ENCODE measurements around the gene KIAA1143.
A peak's percentile ranks its signal among the peaks of the same experiment; 100 is the strongest.

Gene KIAA1143

DNA sequence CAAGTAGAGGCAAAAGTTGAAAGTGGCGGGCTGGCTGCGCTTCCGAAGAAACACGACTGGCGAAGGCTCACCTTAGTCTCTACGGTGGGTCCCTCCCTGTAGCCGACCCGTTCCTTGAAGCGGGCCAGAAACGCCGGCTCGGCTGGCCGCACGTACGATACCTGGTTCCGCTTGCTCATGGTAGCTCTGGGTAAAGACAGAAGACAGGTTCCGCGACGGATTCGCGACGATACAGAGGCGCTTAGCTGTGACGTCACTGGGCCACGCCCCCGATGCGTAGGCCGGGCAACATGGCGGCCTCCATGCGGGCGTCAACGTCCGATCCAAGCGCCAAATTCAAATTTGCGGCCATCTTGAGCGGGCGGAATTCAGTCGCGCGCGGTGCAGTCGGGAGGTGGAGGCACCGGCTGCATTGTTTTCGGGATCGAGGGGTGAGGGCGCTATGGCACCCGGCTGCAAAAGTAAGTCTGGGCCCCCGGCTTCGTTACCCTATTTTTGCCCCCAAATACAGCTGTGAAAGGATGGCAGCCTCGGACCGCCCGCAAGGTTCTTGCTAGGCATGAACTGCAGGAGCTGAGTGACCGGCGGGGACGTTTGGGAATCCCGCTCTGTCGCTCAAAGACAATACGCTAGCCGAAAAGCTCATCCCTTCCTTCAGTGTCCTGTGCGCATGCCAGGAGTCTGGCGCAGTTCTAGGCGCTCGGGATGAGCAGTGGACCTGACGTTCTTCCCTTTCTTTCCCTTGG lies at the start of gene KIAA1143, which contains the start of gene KIF15:
KIAA1143 (minus strand) TSS at position 196 of the 746 bp plus-strand sequence; CDS start at position 179, 17 bp downstream.
KIF15 (plus strand) TSS at position 371 of the 746 bp plus-strand sequence; CDS start at position 443, 72 bp downstream.
- H3K9ac ChIP-seq = peak within 1 kb of the TSS; percentile 47
- peak within 1 kb of the TSS; percentile 90 for H2AFZ ChIP-seq
- no peaks in the 10 kb centered on the region for H3K27me3 ChIP-seq (ENCODE audit: control insufficient read depth, insufficient read depth, low read length)
- H3K4me1 ChIP-seq = peaks cover 8% of the 10 kb centered on the region
- H3K36me3 ChIP-seq (ENCODE audit: control insufficient read depth, insufficient read depth, low read length) = no peaks in the 10 kb centered on the region
- H3K4me2 ChIP-seq (ENCODE audit: low read length) = peak within 1 kb of the TSS; percentile 90
- H3K79me2 ChIP-seq = peaks cover 16% of the 10 kb centered on the region
- H3K9me3 ChIP-seq (ENCODE audit: control insufficient read depth, low read length) = no peaks in the 10 kb centered on the region
- H3K27ac ChIP-seq = peak within 1 kb of the TSS; percentile 64
- peak within 1 kb of the TSS; percentile 90 for H3K4me3 ChIP-seq (ENCODE audit: low read depth, low read length)
- TF ChIP-seq, protein P1, sequence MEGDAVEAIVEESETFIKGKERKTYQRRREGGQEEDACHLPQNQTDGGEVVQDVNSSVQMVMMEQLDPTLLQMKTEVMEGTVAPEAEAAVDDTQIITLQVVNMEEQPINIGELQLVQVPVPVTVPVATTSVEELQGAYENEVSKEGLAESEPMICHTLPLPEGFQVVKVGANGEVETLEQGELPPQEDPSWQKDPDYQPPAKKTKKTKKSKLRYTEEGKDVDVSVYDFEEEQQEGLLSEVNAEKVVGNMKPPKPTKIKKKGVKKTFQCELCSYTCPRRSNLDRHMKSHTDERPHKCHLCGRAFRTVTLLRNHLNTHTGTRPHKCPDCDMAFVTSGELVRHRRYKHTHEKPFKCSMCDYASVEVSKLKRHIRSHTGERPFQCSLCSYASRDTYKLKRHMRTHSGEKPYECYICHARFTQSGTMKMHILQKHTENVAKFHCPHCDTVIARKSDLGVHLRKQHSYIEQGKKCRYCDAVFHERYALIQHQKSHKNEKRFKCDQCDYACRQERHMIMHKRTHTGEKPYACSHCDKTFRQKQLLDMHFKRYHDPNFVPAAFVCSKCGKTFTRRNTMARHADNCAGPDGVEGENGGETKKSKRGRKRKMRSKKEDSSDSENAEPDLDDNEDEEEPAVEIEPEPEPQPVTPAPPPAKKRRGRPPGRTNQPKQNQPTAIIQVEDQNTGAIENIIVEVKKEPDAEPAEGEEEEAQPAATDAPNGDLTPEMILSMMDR (IDR thresholded peaks at IDR 0.05) = no peak

DNA sequence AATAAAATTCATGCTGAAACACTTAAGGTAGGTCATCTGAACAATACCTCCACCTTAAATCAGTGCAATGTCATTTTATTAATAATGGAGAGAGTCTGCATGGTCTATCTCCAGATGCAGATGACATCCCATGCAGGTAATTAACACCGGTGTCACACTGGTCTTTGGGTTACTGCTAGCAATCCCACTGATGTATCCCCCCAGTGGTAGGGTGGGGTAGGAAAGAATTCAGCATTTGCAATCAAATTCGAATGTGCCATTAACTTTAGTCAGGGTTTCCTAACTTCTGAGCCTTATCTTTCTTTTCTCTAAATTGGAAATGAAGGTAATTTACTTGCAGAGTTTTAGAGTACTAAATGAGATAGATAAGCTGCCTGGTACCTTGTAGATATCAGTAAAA lies 44.5 kb upstream of the KIAA1143 start:
- H3K4me1 ChIP-seq = no peaks in the 10 kb centered on the region
- no peak overlapping the region for H3K27ac ChIP-seq
- H3K4me2 ChIP-seq (ENCODE audit: low read length) = no peak overlapping the region
- H3K36me3 ChIP-seq (ENCODE audit: control insufficient read depth, insufficient read depth, low read length) = no peaks in the 10 kb centered on the region
- no peaks in the 10 kb centered on the region for H3K79me2 ChIP-seq
- no peaks in the 10 kb centered on the region for H3K9me3 ChIP-seq (ENCODE audit: control insufficient read depth, low read length)
- no peak overlapping the region for H3K4me3 ChIP-seq (ENCODE audit: low read depth, low read length)
- no peaks in the 10 kb centered on the region for H3K27me3 ChIP-seq (ENCODE audit: control insufficient read depth, insufficient read depth, low read length)
- no peak overlapping the region for H2AFZ ChIP-seq
- no peak overlapping the region for H3K9ac ChIP-seq
- TF ChIP-seq, protein P1 (IDR thresholded peaks at IDR 0.05) = no peak

DNA sequence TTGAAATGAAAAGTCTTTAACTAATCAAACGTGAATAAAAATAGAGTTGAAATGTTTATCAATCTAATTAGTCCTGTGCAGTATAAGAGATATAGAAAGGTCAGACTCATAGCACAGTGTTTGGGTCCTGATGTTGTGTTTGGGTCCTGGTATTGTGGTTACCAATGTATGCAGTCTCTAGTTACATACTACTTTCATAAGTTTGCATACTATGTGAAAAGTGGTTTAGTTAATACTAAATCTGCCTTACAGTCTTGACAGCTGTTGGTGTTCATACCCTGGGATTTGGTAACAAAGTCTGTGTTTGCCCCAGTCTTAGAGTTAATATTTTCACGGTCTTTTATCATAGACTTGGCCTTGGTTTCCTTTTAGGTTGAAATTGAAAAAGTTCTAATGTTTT lies 41.9 kb upstream of the KIAA1143 start:
- Histone ChIP-seq H2AFZ (no peak overlapping the region), H3K36me3 (ENCODE audit: control insufficient read depth, insufficient read depth, low read length) (no peaks in the 10 kb centered on the region), H3K79me2 (no peaks in the 10 kb centered on the region), H3K4me2 (ENCODE audit: low read length) (no peak overlapping the region), H3K9ac (no peak overlapping the region), H3K27ac (no peak overlapping the region), H3K9me3 (ENCODE audit: control insufficient read depth, low read length) (no peaks in the 10 kb centered on the region), H3K4me1 (no peaks in the 10 kb centered on the region), H3K27me3 (ENCODE audit: control insufficient read depth, insufficient read depth, low read length) (no peaks in the 10 kb centered on the region), H3K4me3 (ENCODE audit: low read depth, low read length) (no peak overlapping the region)
- TF ChIP-seq, protein P1 (IDR thresholded peaks at IDR 0.05) = no peak

DNA sequence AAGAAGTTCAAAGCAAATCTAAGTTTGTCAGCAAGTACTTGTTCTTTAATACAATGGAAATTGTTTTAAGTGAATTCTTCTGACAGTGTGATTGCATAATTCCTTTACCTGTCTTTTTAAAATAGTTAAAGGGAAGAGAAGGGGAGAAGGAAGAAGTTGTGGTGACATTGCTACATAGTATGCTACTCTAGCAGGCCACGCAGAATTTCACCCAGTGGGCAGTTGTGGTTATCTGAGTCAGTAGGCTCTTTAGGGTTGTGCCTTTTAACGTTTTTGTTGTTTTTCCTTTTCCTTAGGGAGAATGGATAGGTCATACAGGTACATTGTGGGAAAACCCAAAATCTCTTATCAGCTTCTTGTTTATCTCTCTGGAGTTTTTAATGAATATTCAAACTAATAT lies 40.6 kb upstream of the KIAA1143 start:
- TF ChIP-seq, protein P1 (IDR thresholded peaks at IDR 0.05) = no peak
- Histone ChIP-seq H3K27me3 (ENCODE audit: control insufficient read depth, insufficient read depth, low read length) (no peaks in the 10 kb centered on the region), H2AFZ (no peak overlapping the region), H3K79me2 (no peaks in the 10 kb centered on the region), H3K4me1 (no peaks in the 10 kb centered on the region), H3K4me2 (ENCODE audit: low read length) (no peak overlapping the region), H3K27ac (no peak overlapping the region), H3K9ac (no peak overlapping the region), H3K9me3 (ENCODE audit: control insufficient read depth, low read length) (no peaks in the 10 kb centered on the region), H3K36me3 (ENCODE audit: control insufficient read depth, insufficient read depth, low read length) (no peaks in the 10 kb centered on the region), H3K4me3 (ENCODE audit: low read depth, low read length) (no peak overlapping the region)

DNA sequence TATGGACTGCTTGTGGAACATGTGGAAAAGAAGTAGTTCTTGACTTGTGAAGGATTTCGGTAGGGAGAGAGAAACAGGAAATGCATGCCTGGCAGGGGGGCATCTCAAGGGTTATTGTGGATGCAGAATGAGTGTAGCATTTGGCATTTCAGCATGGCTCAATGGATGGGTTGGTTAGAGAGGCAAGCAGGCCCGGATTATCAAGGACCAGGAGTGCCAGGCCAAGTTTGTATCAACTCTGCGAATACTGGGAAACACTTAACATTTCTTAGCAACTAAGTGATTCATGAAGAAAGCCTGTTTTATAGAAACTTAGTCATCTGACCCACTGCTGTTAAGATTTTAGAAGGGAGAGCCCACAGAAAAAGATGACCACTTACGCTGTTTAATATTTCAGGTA lies 33.8 kb upstream of the KIAA1143 start:
- Histone ChIP-seq H3K4me3 (ENCODE audit: low read depth, low read length) (no peak overlapping the region), H3K36me3 (ENCODE audit: control insufficient read depth, insufficient read depth, low read length) (no peaks in the 10 kb centered on the region), H3K27me3 (ENCODE audit: control insufficient read depth, insufficient read depth, low read length) (no peaks in the 10 kb centered on the region), H3K9ac (no peak overlapping the region), H3K4me2 (ENCODE audit: low read length) (no peak overlapping the region), H2AFZ (no peak overlapping the region), H3K9me3 (ENCODE audit: control insufficient read depth, low read length) (no peaks in the 10 kb centered on the region), H3K4me1 (no peaks in the 10 kb centered on the region), H3K27ac (no peak overlapping the region), H3K79me2 (no peaks in the 10 kb centered on the region)
- TF ChIP-seq, protein P1 (IDR thresholded peaks at IDR 0.05) = no peak
